Ecto neural progenitor cell (in vitro differentiated cells): ENCODE measurements around the gene POLA2.
A peak's percentile ranks its signal among the peaks of the same experiment; 100 is the strongest.
"Not testable (repeated sequence)": the region's sequence is repeated elsewhere in the genome, so short reads cannot be mapped to it uniquely, and the experiment has no call there.

Experiments
- DNase-seq: peaks from one replicate; pipeline ENCODE4 v3.0.0-alpha.2; 2018; ENCODE audit warnings: low spot score

The POLA2 gene

DNA sequence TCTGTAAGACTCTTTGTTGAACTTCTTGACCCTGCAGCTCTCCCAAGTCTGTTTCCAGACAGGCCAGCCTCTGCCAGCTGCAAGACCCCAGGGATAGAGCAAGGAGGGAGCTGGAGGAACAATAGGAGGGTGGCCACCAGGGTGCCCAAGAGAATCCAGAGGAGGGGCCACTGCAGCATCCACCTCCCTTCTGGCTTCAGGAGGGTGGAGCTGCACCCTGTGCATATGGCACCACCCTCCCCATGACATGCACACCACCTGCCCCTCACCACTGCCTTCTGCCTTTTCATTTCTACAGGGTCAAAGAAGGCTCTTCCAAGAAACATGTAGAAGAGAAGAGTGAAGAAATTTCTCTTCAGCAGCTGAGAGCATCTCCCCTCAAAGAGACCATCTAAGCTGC lies 20.1 kb upstream of the POLA2 start:
- DNase-seq = no peak

DNA sequence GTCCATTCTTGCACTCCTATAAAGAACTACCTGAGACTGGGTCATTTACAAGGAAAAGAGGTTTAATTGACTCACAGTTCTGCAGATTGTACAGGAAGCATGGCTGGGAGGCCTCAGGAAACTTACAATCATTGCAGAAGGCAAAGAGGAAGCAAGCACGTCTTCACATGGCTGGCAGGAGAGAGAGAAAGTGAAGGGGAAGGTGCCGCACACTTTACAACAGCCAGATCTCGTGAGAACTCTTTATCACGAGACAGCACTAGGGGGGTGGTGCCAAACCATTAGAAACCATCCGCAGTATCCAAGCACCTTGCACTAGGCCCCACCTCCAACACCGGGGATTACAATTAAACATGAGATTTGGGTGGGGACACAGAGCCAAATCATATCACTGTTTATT lies 19.4 kb upstream of the POLA2 start:
- no peak for DNase-seq

DNA sequence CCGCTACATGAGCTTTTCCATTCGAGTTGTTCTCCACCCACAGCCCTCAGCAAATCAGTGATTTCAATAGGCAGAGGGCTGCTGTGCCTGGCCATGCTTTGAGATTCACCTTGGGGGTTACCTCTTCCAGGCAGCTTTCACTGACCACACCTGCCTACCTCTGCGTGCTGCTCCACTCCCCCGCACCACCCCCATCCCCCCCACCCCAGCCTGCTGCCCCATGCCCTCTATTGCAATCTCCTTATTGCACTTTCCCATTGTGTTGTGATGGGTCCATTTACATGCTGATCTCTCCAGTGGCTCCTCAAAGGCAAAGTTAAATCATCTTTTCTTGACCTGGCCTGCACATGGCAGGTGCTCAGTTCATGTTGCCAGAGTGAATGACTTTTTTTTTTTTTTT lies 18.0 kb upstream of the POLA2 start:
- DNase-seq = no peak

DNA sequence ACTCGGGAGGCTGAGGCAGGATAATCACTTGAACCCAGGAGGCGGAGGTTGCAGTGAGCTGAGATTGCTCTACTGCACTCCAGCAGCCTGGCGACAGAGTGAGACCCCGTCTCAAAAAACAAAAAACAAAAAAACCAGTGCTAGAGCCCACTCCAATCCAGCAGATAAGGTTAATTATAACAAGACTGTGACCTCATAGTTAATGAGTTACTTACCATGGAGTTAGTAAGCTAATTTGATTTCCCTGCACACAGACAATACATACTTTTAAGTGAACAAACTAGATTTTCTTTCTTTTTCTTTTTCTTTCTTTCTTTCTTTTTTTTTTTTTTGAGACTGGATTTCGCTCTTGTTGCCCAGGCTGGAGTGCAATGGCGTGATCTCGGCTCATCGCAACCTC lies 16.7 kb upstream of the POLA2 start:
- DNase-seq = not testable (repeated sequence)

DNA sequence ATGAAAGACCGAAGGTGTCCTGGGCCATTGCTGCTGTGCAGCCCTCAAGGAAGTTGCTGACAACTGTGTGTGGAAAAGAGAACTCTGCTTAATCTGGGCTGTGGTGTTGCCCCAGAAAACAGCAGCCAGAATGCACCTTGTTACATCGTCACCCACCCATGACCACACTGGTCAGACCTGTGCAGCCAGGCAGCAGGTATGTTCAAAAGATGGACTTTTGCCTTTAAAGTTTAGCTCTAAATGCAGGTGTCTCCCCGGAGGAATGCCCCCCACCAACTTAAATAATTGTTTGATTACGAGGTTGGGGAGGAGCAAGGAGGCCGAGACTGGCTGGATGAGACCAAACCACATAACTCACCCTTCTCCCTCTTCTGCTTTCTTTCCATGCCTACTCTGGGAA lies 15.3 kb upstream of the POLA2 start:
- no peak for DNase-seq

DNA sequence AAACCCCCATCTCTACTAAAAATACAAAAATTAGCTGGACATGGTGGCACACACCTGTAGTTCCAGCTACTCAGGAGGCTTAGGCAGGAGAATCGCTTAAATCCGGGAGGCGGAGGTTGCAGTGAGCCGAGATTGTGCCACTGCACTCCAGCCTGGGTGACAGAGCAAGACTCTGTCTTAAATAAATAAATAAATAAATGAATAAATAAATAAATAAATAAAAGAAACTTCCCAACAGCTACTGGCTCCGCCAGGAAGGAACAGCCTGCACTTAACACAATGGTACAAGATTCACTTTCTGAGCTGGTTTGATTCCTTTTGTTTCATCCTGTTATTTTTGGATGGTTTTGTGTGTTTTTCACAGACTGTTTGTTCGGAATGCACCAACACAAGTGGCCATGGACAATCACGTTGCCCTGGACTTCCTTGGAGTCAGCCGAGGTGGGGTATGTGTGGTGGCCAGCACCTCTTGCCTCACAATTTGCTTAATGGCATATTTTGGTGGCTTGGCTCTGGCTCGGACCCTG lies 13.5 kb upstream of the POLA2 start:
- not testable (repeated sequence) for DNase-seq

DNA sequence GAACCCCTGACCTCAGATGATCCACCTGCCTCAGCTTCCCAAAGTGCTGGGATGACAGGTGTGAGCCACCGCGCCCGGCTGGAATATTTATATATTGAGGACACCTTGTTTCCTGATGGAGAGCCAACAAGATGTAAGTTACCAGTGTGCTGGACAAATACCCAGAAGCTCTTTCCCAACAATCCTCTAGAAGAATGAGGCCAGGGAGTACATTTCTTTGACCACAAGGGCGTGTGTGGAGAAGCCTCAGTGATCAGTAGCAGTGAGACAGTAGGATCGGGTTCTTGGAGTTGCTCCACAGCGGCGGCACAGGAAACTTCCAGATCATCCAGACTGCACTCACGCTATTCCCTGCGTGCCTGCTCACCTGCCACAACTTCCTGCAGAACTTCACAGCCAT lies 10.3 kb upstream of the POLA2 start:
- no peak for DNase-seq

DNA sequence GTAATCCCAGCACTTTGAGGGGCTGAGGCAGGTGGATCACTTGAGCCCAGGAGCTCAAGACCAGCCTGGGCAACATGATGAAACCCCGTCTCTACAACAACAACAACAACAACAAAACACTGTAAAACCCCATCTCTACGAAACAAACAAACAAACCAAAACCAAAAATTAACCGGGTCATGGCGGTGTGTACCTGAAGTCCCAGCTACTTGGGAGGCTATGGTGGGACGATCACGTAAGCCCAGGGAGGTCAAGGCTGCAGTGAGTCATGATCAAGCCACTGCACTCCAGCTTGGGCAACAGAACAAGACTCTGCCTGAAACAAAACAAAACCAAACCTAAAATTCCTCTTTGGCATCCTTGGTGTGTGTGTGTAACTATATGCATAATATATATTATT lies 7.0 kb upstream of the POLA2 start:
- no peak for DNase-seq

DNA sequence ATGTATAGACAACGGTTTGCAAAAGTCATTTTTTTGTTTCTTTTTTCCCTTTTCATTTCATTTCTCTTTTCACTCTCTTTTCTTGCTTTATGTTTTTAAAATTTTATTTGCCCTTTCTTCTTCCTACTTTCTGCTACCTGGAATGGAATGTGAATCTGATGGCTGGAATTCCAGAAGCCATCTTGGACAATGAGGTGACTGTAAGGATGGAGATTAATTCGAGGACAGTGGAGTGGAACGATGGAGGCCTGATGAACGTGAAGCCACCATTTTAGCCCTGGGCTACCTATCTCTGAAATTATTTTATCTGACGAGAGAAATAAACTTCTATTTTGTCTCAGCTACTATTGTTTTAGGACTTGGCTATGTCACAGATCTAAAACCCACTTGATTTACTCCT lies 2.8 kb upstream of the POLA2 start:
- DNase-seq = no peak

DNA sequence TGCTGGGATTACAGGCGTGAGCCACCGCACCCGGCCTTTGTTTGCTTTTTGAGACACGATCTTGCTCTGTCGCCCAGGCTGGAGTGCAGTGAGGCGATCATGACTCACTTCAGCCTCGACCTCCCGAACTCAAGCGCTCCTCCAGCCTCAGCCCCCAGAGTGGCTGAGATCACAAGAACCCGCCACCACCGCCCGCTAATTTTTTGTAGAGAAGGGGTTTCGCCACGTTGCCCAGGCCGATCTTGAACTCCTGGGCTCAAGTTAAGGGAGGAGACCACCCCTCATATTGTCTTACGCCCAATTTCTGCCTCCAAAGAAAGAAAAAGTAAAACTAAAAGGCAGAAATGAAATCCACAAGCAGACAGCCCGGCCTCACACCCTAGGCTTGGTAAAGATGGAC lies 1.5 kb upstream of the POLA2 start:
- no peak for DNase-seq

DNA sequence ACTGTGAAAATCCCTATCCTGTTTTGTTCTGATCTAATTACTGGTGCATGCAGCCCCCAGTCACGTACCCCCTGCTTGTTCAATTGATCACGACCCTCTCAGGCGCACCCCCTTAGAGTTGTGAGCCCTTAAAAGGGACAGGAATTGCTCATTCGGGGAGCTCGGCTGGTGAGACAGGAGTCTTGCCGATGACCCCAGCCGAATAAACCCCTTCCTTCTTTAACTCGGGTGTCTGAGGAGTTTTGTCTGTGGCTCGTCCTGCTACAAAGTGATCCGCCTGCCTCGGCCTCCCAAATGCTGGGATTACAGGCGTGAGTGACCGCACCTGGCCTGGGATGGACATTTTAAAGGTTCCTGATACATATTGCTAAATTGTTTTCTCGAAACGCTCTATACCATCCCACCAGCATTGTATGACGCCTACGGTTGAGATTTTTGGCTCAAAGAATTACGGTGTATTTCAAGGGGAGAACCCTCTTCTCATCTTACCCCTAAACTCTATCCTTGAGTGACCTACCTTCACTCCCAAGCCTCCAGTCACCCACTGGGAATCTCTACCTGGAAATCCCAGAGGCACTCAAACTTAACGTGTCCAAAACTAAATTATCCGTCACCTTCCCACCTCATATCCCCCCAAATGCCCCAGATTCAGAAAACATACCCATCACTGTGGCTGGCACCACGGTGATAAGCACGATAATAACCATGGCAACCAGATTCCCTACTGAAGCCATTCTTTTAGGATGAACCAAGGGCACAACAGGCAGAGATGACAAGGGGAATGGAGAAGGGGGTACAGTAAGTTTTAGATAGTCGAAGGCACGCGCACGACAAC lies 789 bp upstream of the POLA2 start:
- DNase-seq = no peak

DNA sequence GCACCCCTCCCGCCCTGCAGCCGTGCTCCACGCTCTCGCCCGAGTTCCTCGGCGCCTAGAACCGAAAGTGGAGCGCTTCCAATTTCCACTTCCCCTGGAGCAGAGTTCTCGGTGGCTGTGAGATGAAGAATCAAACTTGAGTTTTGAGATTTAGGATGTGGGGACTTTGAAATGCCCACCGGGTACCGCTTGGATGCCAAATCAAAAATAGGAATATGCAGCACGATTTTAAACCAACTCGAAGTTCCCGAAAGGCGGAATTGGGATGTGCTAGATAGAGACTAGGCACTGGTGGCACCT lies 569 bp downstream of the POLA2 start:
- no peak for DNase-seq

DNA sequence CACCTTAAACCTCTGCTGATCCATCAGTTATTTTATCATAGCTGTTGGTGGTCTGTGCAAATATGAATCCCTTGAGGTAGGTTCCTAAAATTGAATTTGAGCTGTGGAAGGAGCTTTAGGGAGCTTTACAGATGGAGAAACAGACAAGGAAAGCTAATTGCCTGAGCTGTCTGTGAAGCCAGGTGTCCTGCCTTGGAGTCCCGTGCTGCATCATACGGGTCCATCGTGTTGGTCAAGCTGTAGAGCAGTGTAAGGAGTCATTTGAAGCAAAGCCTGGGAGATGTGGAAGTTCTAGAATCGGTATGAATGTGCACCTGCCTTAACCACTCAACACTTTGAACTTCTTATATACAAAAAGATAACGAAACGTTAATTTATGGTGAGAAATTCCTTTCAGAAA lies 1.0 kb downstream of the POLA2 start:
- no peak for DNase-seq

DNA sequence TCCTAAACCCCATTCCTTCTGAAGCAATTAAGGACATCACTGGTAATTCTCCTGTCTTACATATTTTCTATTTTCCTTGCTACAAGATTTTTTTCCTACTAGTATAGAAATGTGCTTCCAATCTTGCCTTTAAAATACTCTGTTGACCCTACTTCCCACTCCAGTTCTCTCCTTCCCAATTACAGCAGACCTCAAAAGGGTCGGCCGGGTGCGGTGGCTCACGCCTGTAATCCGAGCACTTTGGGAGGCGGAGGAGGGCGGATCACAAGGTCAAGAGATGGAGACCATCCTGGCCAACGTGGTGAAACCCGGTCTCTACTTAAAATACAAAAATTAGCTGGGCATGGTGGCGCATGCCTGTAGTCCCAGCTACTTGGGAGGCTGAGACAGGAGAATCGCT lies 3.0 kb downstream of the POLA2 start:
- DNase-seq = not testable (repeated sequence)

DNA sequence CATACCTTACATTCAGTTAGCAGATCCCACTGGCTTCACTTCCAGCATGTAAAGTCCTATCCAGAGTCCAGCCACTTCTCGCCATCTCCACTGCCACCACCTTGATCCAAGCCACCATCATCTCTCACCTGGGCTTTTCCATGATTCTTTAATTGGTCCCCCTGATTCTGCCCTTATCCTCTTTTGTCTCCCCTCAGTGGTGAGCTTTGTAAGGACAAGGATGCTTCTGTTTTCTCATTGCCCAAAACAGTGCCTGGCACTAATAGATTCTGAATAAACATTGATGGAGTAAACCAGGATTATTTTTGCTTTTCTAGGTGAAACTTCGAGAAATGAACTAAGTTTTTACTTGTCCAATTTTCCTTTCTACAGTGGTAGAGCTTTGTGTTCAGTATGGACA lies 4.4 kb downstream of the POLA2 start:
- DNase-seq = no peak

DNA sequence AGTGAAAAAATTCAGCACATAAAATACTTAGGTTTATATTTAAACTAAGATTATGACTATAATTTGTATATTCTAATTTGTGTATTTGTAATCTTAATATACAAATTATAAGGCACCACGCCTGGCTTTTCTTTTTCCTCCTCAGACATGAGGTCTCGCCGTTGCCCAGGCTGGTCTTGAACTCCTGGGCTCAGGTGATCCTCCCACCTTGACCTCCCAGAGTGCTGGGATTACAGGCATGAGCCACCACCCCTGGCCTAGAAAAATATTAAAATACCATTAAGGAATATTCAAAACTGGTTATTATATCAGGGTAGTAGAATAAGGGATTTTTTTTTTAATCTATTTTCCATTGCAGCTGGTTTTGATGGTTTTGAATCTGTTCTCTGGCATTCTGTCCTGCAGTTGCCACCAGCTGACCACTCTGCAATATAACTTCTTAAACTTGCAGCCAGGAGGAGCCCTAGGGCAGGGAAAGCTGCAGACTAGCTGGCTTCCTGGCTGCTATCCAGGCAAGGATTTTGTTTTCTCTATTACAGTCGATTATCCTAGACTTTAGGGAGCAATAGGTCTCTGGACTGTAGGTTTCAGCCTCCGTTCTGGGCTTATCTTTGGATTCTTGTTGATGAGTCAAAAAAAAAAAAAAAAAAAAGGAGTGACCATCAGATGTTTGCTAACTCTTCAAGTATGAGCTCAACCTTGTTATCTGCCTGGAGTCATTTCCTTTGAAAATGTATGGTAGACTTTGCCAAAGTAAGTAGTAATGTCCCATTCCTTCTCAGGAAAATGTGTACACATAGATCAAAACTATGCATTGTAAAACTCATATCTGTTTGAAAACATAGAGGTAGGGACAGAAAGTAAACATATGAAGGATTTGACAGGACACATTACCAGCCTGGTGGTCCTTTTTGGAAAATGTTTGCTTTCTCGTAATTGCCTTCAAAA lies 13.2 kb downstream of the POLA2 start:
- DNase-seq = peak; percentile 60

DNA sequence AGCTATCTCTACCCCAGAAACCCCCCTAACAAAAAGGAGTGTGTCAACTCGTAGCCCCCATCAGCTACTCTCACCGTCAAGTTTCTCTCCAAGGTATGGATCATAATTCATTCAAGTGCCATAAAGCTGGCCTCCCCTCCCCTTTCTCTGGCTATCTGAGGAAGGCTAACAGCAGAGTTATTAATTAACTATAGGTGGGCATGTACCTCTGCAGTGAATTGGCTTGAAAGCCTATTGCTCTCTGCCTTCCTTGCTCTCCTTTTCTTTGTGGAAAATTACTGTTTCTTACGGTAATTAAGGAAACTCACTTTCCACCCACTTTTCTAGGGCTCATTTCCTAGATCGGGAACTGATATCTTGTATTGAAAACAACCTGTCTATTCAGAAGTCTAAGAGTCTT lies 14.1 kb downstream of the POLA2 start:
- DNase-seq = no peak

DNA sequence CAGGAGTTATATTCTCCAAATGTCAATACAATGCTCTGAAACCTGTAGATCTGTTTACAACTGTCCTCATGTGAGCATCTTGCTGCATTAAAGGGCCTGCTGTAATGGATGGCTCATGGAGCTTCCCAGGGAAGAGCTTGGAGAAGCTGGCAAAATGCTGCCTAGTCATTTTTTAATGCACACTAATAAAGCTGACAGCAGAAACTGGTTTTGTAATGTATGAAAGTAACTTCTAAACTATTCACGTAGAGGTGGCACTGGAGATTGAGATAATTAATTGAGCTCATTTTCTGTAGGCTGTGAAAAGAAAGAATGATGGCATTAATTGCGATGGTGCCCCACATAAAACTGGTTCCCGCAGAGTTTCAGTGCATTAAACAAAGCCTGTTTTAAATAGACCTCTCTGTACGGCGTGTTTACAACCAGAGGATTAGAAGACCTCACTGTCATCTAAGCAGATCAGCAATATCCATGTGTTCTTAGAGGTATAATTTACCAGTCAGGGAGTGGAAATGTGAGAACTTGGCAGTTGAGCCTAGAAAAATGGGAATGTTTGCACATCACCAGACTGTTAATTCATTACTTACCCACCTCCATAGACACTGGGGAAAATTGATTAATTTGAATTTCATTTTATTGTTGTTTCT lies 16.0 kb downstream of the POLA2 start:
- DNase-seq = no peak

DNA sequence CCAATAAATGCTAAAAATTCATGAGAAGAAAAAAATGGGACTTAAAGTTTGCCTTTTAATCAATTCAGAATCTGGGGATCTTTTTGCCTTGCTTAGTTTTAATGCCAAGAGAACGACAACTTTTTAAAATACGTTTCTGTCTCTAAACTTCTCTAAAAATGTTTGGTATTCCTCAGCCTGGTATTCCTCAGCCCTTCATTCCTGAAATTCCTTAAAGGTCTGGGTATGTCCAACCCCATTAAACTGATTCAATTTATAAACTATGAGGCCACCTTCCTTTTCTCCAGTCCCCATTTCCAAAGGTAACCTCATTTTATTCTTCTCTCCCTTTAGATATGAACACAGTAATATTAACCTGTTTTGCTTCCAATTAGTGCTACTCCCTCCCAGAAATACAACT lies 16.6 kb downstream of the POLA2 start:
- no peak for DNase-seq

DNA sequence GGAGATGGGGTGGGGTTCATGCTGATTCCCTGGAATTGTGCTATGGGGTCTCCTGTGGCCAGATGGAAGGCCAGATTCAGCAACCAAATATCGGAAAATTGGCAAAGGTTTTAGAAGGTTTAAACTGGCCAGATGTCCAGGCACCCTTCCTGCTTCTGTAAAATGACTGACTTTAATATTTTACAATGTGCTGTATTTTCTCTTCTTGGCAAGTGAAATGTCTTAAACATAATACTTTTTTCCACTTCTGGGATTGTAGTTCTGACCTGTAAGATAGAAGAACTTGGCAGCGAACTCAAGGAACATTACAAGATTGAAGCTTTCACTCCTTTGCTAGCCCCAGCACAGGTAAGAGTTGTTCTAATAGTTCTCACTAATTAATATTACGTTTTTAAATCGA lies 17.5 kb downstream of the POLA2 start:
- no peak for DNase-seq

DNA sequence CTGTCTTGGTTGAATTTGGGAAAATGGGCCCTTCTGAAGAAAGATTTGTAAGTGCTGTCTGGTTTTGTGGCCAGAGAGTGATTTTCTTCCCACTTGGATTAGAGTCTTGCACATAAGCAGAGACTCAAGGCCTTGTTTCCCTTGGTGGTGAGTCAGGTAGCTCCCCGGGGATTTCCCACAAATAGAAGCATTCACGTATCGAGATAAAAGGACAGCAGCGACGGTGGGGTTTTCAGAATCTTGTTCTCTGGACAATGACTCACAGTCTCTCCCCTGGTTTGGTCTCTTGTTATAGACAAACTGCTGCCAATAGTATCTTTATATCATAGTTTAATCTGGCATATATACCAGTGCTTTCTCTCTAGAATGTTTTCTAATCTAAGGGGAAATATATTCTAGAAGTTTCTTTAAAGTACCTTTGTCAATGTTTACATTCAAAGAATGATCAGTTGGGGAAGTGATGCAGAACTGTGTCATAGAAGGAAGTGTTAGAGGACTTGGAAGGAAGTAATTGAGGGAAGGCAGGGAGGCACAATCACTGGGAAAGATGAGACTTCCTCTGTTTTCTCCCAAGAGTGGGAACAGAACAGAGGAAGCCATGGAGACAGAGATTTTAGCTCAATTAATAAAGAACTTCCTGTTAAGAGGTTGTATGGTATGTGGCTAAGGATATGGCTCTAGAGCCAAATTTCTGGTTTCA lies 18.1 kb downstream of the POLA2 start:
- no peak for DNase-seq

DNA sequence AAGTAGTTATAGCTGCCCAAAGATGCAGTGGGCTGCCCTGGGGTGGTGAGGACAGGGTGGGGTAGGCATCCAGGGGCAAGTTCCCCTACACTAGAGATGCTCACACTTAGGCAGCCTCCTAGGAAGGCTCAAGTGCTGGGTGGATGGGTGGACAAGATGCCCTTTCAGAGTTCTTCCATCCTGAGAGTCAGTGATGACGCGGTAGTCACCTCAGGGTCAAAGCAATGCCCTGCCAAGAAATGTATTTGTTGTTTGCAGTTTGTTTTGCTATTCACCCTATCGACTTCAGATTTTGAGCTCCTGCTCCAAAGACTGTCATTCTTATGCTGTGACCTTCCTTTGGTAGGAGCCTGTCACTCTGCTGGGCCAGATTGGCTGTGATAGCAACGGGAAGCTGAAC lies 18.9 kb downstream of the POLA2 start:
- no peak for DNase-seq
